Activated T-helper 1 cell treated with anti-CD3 and anti-CD28 coated beads, Interleukin-2, amount 50 U/mL, for 16 hours (primary cell): ENCODE data around the gene PPP2R5C.

Experiments
- DNase-seq, 2 donors: peaks; one replicate each; pipeline ENCODE4 v3.0.0-alpha.2; 2020; ENCODE audit warnings: low read depth in 1 of 2, low spot score in 1 of 2

The PPP2R5C gene

GRCh38 chr14:101884089-101884933, 122.8 kb downstream of the PPP2R5C start:
- DNase-seq: no peak

- DNase-seq: no peak
These were observed 123.5 kb downstream of the PPP2R5C start for GRCh38 chr14:101884934-101885576.

DNA sequence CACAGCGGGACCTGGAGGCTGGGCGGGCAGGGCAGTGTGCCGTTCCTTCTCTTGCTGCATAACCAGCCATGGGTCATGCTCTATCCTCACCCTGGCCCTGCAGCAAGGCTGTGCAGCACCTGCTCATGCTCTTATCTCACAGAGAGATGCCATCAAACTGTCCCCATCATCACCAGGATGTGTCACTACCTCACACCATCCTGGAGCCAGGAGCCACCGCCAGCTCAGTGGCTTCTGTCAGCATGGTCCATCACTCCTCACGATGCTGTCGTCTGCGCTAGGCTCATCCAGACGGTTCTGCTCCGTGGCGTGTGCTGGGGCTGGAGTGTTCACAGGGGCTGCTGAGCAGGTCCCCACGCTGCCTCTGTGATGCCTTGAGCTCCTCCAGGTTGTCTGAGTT, 125.7 kb downstream of the PPP2R5C start:
- DNase-seq: no peak

- no peak for DNase-seq
These were observed 126.7 kb downstream of the PPP2R5C start for GRCh38 chr14:101888182-101888581.

DNA sequence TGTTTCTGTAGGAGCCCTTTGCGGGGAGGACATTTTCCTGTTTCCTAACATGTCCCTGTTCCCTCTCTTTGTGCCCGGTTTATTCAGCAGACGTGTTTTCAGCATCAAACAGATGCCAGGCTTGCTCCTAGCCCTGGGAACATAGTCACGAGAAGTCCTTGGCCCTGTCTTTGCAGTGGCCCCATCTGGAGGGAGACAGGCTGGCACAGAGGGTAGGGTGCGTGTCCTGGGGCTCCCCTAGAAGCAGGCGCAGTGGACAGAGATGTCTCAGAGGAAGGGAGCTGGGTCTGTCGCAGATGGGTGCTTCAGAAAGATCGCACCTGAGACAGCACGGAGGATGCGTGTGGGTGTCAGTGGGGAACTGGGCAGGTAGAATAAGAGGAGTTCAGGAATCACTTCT, 127.9 kb downstream of the PPP2R5C start:
- DNase-seq: no peak

DNA sequence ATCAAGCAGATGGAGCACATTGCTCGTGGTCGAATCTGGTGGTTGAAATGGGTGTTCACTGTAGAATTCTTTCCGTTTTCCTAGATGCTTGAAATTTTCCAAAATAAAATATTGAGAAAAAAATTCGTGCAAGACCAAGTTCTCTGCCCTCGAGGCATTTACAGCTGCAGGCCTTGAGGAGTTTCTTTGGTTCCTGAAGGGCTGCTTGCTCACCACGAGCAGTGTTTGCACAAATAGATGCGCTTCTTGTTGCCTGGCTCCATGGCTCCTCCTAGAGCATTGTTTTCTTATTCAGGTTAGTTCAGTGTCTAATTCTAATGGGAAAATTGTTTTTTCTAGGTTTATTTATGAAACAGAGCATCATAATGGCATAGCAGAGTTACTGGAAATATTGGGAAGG, 128.4 kb downstream of the PPP2R5C start:
- no peak for DNase-seq

- no peak for DNase-seq
These were observed 130.0 kb downstream of the PPP2R5C start for GRCh38 chr14:101891471-101891870.

DNA sequence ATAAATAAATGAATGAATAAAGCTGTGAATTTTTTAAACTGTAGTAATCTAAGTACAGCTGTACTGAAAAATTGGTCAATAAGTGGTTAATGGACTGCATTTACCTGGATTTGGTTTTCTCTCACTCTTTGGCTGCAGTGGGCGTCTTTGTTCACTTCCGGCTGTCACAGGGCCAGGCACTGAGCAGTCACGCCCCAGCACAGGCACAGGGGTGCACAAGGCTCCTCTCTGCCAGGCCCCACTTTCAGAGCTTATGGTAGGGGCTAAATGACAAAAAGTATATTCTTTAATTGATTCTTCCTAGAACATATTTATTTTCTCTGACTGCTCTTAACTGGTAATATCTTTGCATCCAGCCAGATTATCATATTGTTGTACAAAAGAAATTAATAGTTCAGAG, 132.2 kb downstream of the PPP2R5C start:
- DNase-seq: no peak

- DNase-seq: no peak
These were observed 133.0 kb downstream of the PPP2R5C start for GRCh38 chr14:101894365-101895081.

- no peak for DNase-seq
These were observed 133.7 kb downstream of the PPP2R5C start for GRCh38 chr14:101895256-101895655.

DNA sequence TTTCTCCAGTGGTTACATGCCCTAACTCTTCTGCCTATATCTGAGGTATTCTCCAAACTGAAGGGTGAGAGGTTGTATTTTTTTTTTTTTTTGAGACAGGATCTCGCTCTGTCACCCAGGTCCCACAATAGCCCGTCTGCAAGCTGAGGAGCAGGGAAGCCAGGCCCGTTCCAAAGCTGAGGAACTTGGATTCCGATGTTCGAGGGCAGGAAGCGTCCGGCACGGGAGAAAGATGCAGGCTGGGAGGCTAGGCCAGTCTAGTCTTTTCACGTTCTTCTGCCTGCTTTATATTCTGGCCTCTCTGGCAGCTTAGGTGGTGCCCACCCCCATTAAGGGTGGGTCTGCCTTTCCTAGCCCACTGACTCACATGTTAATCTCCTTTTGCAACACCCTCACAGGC, 135.8 kb downstream of the PPP2R5C start:
- DNase-seq: no peak

DNA sequence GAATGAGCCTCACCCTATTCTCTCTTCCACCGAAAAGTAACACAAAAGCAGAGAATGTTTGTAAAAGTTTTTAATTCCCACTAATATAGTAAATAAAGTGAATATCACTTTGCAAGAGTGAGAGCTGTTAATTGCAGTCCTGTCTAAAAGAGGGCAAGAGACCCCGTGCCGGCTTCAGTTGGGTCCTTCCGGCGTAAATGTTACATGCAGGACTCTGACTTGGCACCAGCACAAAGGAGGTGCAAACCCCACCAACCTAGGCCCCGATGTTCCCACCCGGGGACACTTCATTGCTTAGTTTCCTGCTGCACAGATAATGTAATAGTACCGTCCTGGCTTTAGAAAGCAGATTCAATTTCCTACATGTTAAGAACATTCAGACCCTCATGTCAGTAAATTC, 136.9 kb downstream of the PPP2R5C start:
- no peak for DNase-seq

DNA sequence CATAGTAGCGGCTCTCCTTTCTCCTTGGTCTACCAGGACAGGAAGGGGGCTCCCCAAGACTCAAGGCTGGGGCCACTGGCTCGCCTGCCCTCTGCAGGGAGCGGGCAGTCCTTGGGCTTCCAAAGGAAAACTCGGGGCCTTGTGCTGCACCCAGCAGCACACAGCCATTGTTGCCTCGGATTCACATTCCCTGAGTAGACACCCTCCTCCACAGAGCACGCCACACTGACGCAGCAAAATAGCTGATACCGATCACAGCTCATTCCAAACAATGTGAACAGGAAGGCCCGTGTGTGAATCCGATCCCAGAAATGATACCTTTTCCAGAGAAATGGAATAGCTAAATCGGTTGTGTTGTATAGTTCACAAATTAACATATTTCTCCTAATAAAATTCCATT, 137.8 kb downstream of the PPP2R5C start:
- no peak for DNase-seq

DNA sequence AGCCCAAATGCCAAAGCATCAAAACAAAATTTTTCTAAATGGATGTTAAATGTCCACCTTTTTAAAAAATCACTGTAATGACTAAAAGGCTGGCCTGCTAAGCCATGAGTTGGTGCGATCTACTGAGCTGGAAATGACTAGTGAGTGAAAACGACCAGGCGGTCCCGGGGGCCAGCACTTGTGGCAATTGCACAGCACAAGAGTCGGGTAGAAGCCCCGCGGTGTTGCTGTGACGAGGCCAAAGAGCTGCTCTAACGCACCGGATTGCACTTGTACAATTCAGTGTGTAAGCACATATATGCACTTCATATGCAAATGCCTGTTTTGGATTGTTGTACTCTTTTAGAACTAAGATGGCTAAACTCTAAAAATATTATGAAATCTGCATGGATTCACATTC, 138.7 kb downstream of the PPP2R5C start:
- no peak for DNase-seq

DNA sequence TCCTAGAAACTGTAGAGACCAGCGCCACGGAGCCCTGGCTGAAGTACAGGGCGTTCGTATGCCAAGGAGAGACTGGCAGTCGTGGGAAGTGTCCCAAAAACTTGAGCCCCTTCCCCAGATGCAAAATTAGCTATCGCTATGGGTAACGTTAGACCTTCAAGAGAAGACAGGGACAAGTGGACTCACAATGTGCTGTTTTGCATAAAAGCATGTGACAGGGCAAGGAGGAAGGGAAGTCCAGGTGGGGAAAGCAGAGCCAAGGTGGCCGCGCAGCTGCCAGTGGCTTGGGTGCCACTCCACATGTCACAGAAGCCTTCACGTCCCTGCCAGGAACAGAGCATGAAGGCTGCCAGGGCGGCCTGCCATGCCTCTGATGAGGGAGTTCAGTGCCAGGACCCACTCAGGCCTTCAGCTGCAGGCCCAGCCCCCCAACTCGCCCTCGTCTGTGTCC, 141.6 kb downstream of the PPP2R5C start:
- no peak for DNase-seq

- no peak for DNase-seq
These were observed 144.1 kb downstream of the PPP2R5C start for GRCh38 chr14:101905614-101906013.

DNA sequence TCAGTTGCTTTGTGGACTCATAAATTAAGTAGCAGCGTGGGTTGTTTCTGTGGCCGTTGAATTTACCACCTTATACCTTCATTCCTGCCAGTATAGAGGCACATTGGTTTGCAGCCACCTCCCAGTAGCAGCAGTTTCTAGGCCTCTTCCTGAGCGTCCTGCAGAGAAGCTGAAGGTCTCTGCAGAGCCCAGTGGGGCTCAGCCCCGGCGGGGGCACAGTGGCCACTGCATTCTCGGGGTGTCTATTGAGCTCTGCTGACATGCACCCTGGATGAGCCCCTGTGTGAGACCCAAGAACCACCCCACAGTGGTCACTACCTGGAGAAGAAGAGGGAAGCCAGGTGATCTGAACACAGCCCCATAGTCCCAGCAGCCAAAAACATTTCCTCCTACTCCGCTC, 145.1 kb downstream of the PPP2R5C start:
- DNase-seq: no peak

DNA sequence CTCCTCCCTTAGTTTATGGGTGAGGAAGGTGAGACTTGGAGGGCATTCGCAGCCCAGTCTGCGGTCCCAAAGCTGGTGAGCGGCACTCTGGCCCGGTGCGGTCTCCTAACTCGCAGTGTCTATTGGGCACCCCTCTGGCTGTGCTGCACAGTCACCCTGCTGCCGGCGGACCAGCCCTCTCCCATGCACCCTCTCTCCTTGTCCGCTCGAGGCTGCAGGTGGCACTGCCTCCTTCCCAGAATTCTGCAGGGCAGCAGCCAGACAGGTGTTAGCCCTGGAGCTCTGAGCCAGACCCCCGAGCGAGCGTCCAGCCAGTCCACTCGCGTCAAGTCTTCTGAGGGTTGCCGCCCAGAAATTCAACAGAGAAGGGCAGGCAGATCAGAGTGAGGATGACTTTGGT, 146.1 kb downstream of the PPP2R5C start:
- no peak for DNase-seq

- no peak for DNase-seq
These were observed 147.3 kb downstream of the PPP2R5C start for GRCh38 chr14:101908795-101909194.

- DNase-seq: no peak
These were observed 148.0 kb downstream of the PPP2R5C start for GRCh38 chr14:101909371-101910096.

DNA sequence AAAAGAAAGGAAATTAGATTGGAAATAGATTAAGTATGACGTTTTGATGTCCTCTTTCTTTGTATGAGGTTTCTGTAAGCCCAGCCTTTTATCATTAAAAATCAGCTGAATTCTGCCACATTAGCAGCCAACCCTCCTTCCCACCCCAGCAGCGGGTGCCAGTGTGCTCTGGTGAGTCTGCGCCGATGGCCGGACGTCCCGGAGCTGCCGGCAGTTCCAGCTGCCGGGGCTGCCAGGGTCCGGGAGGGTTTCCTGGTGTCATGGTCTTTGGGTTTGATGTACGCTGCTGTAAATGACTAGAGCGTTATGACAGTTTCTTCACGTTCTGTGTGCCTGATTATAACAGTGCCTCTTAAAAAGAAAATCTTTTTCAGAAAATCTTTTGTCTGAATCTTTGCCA, 151.3 kb downstream of the PPP2R5C start:
- DNase-seq: no peak
